HG02678 (cell line): ENCODE measurements around the gene C5orf15.
"Not testable (repeated sequence)": the region's sequence is repeated elsewhere in the genome, so short reads cannot be mapped to it uniquely, and the experiment has no call there.

Experiments used
- ATAC-seq: cut with Tn5 transposase; IDR thresholded peaks from one replicate; pipeline ENCODE4 v1.9.1; 2021; ENCODE audit warnings: mild to moderate bottlenecking, moderate library complexity; ENCODE audit not compliant: unreplicated experiment

The C5orf15 gene

GRCh38 chr5:133963493-133964128, 4.8 kb downstream of the C5orf15 start:
- no peak for ATAC-seq

GRCh38 chr5:133962801-133963476, 5.5 kb downstream of the C5orf15 start:
- ATAC-seq = no peak

GRCh38 chr5:133962131-133962530, 6.3 kb downstream of the C5orf15 start:
- ATAC-seq = no peak

- ATAC-seq = no peak
Measured at GRCh38 chr5:133959643-133960042, 8.8 kb downstream of the C5orf15 start.

- peak; percentile 73 for ATAC-seq
Measured at GRCh38 chr5:133957591-133957990, 10.8 kb downstream of the C5orf15 start.

GRCh38 chr5:133957080-133957479, 11.3 kb downstream of the C5orf15 start:
- ATAC-seq = no peak

- not testable (repeated sequence) for ATAC-seq
Measured at GRCh38 chr5:133956196-133956595, 12.2 kb downstream of the C5orf15 start.

- no peak for ATAC-seq
Measured at GRCh38 chr5:133953568-133954145, 14.8 kb downstream of the C5orf15 start.

- ATAC-seq = no peak
Measured at GRCh38 chr5:133952729-133953567, 15.5 kb downstream of the C5orf15 start.

GRCh38 chr5:133950821-133951612, 17.4 kb downstream of the C5orf15 start:
- ATAC-seq = no peak

- no peak for ATAC-seq
Measured at GRCh38 chr5:133948721-133949120, 19.7 kb downstream of the C5orf15 start.

GRCh38 chr5:133947431-133947841, 21.0 kb downstream of the C5orf15 start:
- no peak for ATAC-seq

- no peak for ATAC-seq
Measured at GRCh38 chr5:133945568-133945967, 22.9 kb downstream of the C5orf15 start.

- no peak for ATAC-seq
Measured at GRCh38 chr5:133944263-133945185, 23.9 kb downstream of the C5orf15 start.

- ATAC-seq = no peak
Measured at GRCh38 chr5:133943475-133943817, 25.0 kb downstream of the C5orf15 start.

- no peak for ATAC-seq
Measured at GRCh38 chr5:133942614-133943474, 25.6 kb downstream of the C5orf15 start.

GRCh38 chr5:133941456-133942196, 26.8 kb downstream of the C5orf15 start:
- ATAC-seq = no peak

GRCh38 chr5:133939668-133940067, 28.8 kb downstream of the C5orf15 start:
- ATAC-seq = no peak
